ENCODE results near the gene UBE2L6.
A peak's percentile ranks its signal among the peaks of the same experiment; 100 is the strongest.
"Not testable (repeated sequence)": the region's sequence is repeated elsewhere in the genome, so short reads cannot be mapped to it uniquely, and the experiment has no call there.

The UBE2L6 gene

DNA sequence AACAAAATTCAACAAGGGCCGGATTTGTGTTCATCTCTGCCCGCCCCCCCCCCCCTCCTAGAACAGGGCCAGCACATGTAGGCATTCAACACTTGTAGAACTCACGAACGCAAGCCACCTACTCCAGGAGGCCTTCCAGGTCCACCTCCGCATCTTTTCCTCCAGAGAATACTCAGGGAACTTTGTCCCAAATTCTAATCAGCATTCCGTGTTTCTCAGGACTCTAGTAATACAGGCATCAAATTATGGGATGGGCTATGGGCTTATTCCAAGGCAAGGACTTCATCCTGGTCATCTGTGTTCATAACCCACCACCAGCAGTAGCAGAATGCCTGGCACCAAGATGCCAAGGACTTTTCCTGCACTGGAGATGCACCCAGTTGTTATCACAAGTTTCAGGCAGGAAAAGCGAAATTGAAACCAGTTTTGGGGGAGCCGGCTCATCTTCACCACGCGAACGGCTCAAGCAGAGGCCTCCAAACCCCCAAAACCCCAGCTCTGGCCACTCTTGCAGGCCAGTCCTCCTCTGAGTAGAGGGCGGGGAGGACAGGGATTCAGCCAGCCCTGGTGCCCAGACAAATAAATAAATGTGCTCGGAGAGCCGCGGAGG is 462 bp downstream of the UBE2L6 start:
- no peak for DNase-seq (ENCODE audit: low spot score)

DNA sequence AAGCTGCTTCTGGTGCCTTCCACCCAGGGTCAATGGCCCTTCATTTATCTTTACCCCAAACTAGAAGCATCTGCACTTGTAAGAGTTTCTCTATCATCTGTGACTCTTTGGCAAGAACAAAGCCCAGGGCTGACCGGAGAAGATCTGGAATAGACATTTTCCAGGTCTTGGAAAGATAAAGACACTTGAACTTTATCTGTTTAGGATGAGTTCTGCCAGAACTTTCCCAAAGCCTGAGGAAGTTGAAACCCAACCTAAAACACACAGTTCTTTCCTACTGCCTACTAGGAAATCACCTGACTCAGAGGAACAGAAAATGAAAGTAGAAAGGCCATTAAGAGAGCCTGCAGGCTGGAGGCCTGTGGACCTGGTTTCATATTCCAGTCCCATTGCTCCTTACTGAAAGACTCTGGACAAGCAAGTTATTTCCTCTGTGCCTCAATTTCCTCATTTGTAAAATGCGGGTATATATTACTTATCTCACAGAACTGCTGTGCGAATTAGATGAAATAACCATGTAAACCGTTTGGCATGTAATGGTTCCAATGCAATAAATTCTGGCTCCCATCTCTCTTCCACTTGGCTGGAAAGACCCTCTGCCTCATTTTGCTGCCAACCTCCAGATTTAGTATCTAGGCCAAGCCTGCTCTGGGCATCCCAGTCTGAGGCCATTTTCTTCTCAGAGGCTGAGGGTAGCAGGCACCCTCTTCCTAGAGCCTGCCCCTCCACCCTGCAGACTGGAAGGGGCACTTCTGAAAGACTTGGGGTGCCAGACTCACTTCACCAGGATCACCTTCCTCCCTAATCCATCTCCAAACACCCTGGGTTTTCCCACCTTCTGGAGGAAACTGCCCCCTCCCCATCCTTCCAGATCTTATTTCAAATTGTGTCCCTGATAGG is 1.2 kb downstream of the UBE2L6 start:
- no peak for DNase-seq (ENCODE audit: low spot score)

DNA sequence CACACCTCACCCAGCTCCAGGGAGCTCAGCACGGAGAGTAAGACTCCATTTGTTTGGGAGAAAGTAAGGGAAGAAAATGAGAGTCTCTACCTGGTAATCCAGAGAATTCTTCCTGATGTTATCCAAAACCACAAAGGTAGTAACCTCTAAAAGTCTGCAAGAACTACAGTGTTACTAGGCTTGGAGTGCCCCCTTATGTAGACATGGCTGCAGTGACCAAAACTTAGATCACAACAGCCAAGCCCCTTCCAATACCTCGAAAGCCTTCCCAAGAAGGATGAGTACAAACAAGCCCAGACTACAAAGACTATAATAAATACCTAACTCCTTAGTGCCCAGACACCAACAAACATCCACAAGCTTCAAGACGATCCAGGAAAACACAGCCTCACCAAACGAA is 4.9 kb downstream of the UBE2L6 start:
- DNase-seq (ENCODE audit: low spot score): no peak

DNA sequence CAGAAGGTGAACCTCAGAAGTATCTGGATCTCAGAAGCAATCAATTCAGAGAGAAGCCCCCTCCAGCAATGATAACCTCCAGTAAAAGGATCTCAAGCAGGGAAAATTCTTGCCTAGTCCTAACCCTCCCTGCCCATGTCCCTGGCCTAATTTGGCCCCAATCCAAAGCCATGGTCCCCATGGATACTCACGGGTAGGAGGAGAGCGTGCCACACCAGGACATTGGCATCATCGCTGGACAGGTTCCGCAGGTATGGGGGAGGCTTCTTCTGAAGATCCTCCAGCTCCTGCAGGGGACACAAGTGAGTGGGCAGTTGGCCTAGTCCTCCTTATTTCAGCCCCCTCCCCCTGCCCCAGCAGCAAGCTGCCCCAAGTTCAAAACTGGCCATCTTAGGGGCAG is 7.3 kb downstream of the UBE2L6 start:
- no peak for DNase-seq (ENCODE audit: low spot score)

DNA sequence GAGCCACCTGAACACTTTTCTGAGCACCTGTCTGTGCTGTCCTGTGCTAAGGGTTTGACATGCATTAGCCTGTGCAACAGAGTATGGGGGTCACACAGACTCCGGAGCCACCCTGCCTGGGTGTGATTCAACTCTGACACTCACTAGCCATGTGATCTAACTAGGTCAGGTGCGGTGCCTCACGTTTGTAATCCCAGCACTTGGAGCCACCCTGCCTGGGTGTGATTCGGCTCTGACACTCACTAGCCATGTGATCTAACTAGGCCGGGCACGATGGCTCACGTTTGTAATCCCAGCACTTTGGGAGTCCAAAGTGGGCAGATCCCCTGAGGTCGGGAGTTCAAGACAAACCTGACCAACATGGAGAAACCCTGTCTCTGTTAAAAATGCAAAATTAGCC is 11.4 kb downstream of the UBE2L6 start:
- no peak for DNase-seq (ENCODE audit: low spot score)

DNA sequence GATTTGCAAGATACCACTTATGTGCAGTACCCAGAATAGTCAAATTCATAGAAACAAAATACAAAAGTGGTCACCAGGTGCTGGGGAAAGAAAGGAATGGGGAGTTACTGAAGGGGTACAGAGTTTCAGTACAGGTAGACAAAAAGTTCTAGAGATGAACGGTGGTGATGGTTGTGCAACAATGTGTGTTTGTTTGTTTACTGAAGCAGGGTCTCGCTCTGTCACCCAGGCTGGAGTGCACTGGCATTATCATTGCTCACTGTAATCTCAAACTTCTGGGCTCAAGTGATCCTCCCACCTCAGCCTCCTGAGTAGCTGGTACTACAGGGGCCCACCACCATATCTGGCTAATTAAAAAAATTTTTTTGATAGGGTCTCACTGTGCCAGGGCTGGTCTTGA is 12.1 kb downstream of the UBE2L6 start:
- DNase-seq (ENCODE audit: low spot score): no peak

DNA sequence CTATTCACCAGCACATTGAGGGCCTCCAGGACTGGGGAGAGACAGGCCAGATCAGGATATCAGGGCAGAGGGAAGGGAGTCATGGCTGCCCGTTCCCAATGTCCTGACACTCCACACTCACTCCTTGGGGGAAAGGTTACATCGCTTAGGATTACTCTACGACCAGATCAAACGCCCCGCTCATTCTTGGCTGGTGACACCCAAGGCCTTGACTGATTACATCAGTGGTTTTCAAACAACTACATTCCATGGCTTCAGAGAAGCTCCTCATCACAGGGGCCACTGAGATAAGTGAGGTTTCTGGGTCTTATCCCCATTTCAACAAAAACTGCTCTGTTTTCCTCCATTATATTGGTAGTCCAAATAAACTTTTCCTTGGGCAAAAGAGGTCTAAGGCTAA is 15.0 kb downstream of the UBE2L6 start:
- DNase-seq (ENCODE audit: low spot score): no peak

DNA sequence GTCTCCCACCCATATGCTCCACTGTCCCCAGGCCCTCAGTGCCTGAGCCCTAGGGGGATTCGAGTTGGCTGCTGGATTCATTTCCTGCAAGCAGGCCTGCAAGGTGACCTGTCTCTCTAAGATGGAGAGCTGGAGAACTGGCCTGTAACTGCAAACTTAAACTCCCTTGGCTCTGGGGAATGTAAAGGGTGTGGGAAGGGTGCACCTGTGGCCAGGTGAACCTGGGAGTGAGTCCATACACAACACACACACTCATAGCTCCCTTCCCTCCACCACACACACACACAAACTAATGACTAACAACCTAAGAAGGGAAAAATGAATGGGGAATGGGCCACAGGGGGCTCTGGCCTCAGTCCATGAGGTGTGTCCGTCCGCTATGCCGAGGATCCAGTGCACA is 15.5 kb downstream of the UBE2L6 start:
- DNase-seq (ENCODE audit: low spot score): no peak

DNA sequence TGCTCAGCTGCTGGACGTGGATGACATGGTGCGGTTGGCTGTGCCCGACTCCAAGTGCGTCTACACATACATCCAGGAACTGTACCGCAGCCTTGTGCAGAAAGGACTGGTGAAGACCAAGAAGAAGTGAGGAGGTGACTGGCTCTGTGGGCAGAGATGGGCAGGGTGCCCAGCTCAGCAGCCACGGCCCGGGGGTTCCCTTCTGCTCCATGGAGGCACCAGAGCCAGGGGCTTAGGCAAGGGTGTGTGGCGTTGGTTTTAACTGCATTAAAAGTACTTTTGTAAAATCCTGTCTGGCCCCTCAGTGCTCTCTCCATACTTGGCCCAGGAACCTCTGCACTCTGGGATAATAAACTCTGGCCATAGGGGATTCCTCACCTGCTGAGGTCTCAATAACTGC is 17.5 kb downstream of the UBE2L6 start:
- DNase-seq (ENCODE audit: low spot score): no peak

DNA sequence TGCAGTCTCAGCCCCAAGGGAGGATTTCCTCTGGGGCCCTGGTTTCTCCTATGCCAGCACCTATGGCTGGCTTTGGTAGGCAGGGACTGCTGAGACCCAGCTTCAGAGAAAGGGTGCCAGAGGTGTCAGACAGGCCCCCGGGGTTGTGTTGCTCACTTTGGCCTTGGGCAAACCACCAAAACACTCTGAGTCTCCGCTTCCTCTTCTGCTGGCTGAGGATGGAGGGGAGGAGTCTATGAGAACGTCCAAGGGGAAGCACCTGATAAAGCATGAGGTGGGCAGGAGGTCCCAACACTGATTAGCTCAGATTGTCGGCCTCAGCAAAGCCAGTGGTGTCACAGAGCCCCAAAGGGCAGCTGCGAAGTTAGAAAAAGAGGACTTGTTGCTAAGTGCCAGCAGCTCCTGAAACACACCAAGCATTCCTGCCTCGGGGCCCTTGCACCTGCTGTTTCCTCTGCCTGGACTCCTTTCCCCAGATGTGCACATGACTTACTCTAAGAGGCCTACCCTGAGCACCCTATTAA is 19.6 kb downstream of the UBE2L6 start:
- no peak for DNase-seq (ENCODE audit: low spot score)

DNA sequence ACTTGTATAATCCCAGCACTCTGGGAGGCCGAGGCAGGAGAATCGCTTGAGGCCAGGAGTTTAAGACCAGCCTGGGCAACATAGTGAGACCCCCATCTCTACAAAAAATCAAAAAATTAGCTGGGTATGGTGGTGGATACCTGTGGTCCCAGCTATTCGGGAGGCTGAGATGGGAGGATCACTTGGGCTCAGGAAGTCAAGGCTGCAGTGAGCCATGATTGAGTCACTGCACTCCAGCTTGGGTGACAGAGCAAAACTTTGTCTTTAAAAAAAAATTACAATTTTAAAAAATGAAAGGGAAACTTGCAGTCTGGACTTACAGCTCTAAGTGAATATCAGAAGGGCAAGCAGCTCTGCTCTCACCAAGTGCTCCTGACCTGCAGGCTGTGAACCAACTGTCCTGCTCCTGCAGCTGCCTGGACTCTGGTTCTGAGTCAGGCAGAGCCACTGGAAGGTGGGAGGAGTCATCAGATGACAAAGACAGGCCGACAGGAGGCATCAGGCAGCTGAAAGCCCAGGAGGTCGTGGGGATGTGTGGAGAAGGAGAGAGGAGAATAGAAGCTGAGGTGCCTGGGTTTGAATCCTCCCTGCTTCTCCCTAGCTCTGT is 20.5 kb downstream of the UBE2L6 start:
- DNase-seq (ENCODE audit: low spot score): no peak

DNA sequence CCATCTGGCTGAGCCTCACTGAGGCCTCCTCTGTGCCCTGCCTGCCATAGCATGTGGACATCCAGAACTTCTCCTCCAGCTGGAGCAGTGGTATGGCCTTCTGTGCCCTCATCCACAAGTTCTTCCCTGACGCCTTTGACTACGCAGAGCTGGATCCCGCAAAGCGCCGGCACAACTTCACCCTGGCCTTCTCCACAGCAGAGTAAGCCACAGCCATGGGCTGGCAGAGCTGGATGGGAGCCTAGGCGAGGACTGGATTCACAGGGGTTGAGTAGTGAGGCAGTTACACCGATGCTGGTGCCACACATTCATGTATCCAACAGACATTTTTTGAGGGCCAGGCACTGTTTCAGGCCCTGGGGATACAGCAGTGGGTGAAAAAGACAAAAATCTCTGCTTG is 21.0 kb downstream of the UBE2L6 start:
- DNase-seq (ENCODE audit: low spot score): no peak

DNA sequence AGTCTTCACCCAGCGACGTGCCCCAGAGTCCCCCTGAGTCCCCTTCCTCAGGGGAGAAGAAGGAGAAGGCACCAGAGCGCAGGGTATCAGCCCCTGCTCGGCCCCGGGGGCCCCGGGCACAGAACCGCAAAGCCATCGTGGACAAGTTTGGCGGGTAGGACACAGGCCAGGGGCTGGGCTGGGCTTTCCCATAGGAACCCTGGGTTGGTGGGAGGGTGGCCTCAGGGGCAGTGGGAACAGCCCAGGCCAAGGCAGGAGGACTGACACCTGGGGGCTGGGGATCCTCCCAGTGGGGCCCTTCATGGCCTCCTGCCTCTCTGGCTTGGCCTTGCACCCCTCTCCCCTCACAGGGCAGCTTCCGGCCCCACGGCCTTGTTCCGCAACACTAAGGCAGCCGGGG is 21.6 kb downstream of the UBE2L6 start:
- DNase-seq (ENCODE audit: low spot score): no peak

DNA sequence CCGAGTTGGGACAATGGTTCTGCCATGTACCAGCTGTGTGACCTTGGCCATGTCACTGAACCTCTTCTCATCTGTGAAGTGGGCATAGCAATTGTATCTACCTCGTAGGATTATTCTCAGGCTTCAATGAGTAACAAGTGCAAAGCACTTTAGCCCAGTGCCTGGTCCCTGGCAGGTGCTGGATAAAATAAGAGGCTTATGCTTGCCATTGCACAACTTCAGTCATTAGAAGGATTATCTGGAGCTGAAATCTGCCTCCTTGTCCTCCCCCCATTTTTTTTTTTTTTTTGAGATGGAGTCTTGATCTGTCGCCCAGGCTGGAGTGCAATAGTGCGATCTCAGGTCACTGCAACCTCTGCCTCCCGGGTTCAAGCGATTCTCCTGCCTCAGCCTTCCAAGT is 22.9 kb downstream of the UBE2L6 start:
- DNase-seq (ENCODE audit: low spot score): no peak

DNA sequence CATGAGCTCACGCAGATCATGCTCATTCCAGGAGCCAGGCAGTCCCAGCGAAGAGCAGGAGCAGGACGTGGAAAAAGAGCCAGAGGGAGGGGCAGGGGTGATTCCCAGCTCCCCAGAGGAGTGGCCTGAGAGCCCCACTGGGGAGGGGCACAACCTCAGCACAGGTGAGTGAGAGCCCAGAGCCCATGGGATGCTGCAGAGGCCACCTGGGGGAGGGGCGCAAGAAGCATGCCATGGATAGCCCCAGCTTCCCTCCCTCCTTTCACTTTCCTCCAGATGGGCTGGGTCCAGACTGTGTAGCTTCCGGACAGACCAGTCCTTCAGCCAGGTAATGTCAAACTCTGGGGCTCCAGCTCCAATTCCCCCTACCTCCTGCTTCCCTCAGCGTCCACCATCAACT is 23.9 kb downstream of the UBE2L6 start:
- DNase-seq (ENCODE audit: low spot score): no peak

DNA sequence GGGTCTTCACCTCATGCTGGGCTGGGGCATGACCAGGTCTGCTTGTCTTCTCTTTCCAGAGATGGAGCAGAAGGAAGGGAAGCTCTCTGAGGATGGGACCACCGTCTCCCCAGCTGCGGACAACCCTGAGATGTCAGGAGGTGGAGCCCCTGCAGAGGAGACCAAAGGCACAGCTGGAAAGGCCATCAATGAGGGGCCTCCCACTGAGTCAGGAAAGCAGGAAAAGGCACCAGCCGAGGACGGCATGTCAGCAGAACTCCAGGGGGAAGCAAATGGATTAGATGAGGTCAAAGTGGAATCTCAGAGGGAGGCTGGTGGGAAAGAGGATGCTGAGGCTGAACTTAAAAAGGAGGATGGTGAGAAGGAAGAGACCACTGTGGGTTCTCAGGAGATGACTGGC is 24.9 kb downstream of the UBE2L6 start:
- no peak for DNase-seq (ENCODE audit: low spot score)

DNA sequence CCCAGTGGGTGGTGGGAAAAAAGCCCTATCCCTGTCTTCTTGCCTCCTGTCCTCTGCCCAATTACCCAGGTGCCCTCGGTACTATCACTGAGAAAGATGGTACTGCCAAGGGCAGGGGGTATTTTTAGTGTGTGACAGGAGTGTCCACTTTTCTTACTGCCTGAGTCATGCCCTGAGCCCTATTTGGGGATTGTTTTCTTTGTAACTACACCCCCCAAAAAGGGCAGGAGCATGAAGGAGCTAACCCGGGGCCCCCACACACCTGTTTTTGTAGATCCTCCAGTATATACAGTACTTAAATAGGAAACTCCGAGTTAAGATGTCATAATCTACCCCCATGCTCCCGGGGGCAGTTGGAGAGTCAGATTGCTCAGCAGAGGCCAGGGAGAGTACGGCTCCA is 26.3 kb downstream of the UBE2L6 start:
- no peak for DNase-seq (ENCODE audit: low spot score)

DNA sequence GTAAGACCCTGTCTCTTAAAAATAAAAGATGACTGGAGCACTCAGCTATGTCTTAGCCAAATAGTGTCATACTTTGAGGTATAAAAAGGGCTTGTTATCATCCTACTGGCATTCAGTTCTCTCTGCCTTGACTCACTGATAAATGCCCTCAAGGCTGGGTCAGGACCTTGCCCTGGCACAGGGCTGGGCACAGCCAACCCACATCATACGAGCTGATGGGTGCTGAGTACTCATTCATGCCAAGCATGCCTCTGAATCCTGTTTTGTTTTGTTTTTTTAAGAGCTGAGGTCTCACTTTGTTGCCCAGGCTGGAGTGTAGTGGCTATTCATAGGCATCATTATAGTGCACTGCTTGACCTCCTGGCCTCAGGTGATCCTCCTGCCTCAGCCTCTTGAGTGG is 28.1 kb downstream of the UBE2L6 start:
- no peak for DNase-seq (ENCODE audit: low spot score)

DNA sequence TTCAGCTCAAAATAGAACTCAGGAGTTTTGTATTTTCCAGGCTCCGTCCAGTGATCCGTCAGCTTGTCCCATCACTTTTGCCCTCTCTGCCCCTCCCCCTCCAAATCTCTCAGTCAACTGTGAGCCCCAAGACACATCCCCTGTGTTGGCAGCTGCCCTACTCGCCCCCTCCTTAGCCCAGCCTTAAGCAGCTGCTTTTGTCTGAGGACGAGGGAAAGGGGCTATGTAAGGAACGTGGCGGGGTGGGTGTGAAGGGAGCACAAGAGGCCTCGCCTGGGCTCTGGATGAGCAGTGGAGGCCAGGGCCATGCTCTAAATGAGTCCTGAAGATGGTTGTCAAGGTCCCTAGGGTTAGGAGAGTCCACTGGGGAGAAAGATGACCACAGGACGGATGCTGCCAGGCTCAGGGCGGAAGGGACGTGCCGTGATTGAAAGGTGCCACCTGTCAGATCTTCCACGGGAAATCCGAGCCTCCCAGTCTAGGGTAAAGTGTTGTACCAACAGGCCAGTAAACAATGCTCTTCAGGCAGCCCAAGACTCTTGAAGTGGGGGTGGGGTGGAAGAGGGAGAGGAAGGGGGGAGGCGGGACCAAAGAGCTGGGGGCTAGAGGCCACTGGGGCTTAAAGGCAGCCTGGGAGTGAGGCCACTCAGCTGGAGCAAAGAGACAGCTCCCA is 30.4 kb downstream of the UBE2L6 start, which contains the start of gene SMTNL1:
SMTNL1 (plus strand) TSS at position 649 of the 673 bp plus-strand sequence. CDS start 5,048 bp downstream, outside the sequence.
- DNase-seq (ENCODE audit: low spot score): no peak

DNA sequence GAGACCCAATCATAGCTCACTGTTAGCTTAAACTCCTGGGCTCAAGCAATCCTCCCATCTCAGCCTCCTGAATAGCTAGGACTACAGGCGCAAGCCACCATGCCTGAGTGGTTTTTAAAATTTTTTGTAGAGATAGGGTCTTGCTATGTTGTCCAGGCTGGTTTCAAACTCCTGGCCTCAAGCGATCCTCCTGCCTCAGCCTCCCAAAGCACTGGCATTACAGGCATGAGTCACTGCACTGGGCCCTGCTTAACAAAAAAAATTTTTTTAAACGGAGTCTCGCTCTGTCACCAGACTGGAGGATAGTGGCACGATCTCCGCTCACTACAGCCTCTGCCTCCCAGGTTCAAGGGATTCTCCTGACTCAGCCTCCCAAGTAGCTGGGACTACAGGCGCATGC is 33.0 kb downstream of the UBE2L6 start:
- DNase-seq (ENCODE audit: low spot score): not testable (repeated sequence)

DNA sequence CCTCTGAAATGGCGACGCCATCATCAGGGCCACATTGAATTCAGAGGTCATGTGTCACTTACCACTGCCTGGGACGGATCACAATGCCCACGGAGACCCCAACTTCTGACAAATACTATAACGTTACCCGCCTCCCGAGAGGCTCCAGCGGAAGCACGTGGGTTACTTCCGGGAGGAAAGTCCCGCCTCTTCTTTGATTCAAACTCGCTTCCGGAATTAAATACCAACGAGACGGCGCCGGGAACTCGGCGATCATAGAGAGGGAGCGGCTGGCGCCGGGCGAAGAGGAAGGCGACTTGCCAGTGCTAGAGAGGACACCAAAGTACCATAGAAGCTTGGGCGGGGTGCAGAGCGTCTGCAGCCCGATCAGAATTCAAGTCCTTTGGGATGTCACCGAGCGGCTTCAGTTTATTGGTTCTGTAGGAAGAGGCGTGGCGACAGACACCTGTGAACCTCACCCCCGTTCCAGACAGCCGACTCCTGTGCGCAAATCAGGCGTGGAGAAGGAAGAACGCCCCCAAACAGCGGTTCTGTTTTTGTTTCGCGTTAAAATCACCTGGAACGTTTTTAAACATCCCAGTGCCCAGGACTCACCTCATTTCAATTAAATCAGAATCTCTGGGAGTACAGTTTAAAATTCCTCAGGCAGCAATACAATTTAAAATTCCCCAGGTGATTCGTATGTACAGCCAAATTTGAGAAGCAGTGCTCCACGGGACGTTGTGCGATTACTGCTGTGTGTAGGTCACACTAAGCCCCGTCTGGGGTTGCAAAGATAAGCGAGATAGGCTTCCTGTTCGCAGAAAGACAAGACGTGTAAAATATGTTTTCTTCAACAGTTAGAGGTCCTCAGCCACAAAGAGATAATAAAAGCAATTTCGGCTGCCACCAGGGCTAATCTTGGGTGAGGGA is 36.6 kb downstream of the UBE2L6 start, which contains the start of gene TIMM10:
TIMM10 (minus strand) TSS at position 159 of the 912 bp plus-strand sequence. CDS start 565 bp downstream, outside the sequence.
- peak; percentile 96 for DNase-seq (ENCODE audit: low spot score)

Data from left forelimb (tissue), 1 donor.